HepG2 (cell line): ENCODE results near the gene TEKTIP1.

ENCODE experiments used
- BATF2 ChIP-seq: sonication (generic); formaldehyde crosslinking; IDR thresholded peaks from 2 replicates; pipeline ENCODE4 v1.8.0; 2022; ENCODE audit warnings: mild to moderate bottlenecking, missing genetic modification reagents, moderate library complexity
- CTCF ChIP-seq: sonication (generic); formaldehyde crosslinking; IDR thresholded peaks from 2 replicates; pipeline ENCODE4 v1.5.0; 2020; ENCODE audit warnings: mild to moderate bottlenecking, missing genetic modification reagents, moderate library complexity
- ELF4 ChIP-seq: sonication (generic); formaldehyde crosslinking; IDR thresholded peaks from 2 replicates; pipeline ENCODE4 v1.5.0; 2020; ENCODE audit warnings: missing genetic modification reagents, mild to moderate bottlenecking, moderate library complexity, borderline replicate concordance
- EZH2 ChIP-seq: conservative IDR thresholded peaks from 2 replicates; pipeline ENCODE4 v1.6.1; 2012; ENCODE audit warnings: mild to moderate bottlenecking, low read depth, low read length, moderate library complexity
- HOXA5 ChIP-seq: sonication (generic); formaldehyde crosslinking; IDR thresholded peaks from 2 replicates; pipeline ENCODE4 v1.4.0; 2020; ENCODE audit warnings: missing genetic modification reagents
- ZNF777 ChIP-seq: sonication (generic); formaldehyde crosslinking; IDR thresholded peaks from 2 replicates; pipeline ENCODE4 v1.4.0; 2020; ENCODE audit warnings: missing genetic modification reagents
- ZSCAN20 ChIP-seq: sonication (generic); formaldehyde crosslinking; IDR thresholded peaks from 2 replicates; pipeline ENCODE4 v1.4.0; 2020; ENCODE audit warnings: missing genetic modification reagents, mild to moderate bottlenecking, borderline replicate concordance

- no peak for TF ChIP-seq EZH2
- TF ChIP-seq ZSCAN20 = no peak
- no peak for TF ChIP-seq HOXA5 (CRISPR knock-in tag)
- no peak for TF ChIP-seq BATF2
- no peak for TF ChIP-seq ZNF777 (CRISPR knock-in tag)
- TF ChIP-seq CTCF (CRISPR knock-in tag) = 0 out of 2 replicates have a peak, but pooled peaks have one; percentile 14
- TF ChIP-seq ELF4 (CRISPR knock-in tag) = no peak
These were observed 12.3 kb upstream of the TEKTIP1 start for GRCh38 chr19:3526507-3527237.
